GM21576 (cell line): ENCODE measurements around the gene NSA2.
"Not testable (repeated sequence)": the region's sequence is repeated elsewhere in the genome, so short reads cannot be mapped to it uniquely, and the experiment has no call there.

ENCODE experiments used
- ATAC-seq: cut with Tn5 transposase; IDR thresholded peaks from one replicate; pipeline ENCODE4 v1.9.1; 2021; ENCODE audit warnings: mild to moderate bottlenecking, moderate library complexity; ENCODE audit not compliant: unreplicated experiment

NSA2 gene

GRCh38 chr5:74766849-74767578, at the start of gene NSA2, which contains the start of gene GFM2:
Gene NSA2, plus strand, starts transcription at chr5:74767249. Its CDS starts 112 bp downstream, at chr5:74767361.
Gene GFM2, minus strand, starts transcription at chr5:74767117. Its CDS starts 3,375 bp downstream, at chr5:74763742.
- ATAC-seq: peak; percentile 87

- no peak for ATAC-seq
Observed at GRCh38 chr5:74717596-74717995, 49.5 kb upstream of the NSA2 start.

- ATAC-seq: no peak
Observed at GRCh38 chr5:74722271-74722670, 44.8 kb upstream of the NSA2 start.

GRCh38 chr5:74725331-74725730, 41.7 kb upstream of the NSA2 start:
- ATAC-seq: no peak

- ATAC-seq: no peak
Observed at GRCh38 chr5:74736759-74737158, 30.3 kb upstream of the NSA2 start.

- ATAC-seq: no peak
Observed at GRCh38 chr5:74738406-74738805, 28.6 kb upstream of the NSA2 start.

GRCh38 chr5:74748742-74749141, 18.3 kb upstream of the NSA2 start:
- ATAC-seq: not testable (repeated sequence)

- no peak for ATAC-seq
Observed at GRCh38 chr5:74761241-74761640, 5.8 kb upstream of the NSA2 start.

GRCh38 chr5:74762599-74762998, 4.5 kb upstream of the NSA2 start:
- ATAC-seq: no peak

- no peak for ATAC-seq
Observed at GRCh38 chr5:74763504-74763903, 3.5 kb upstream of the NSA2 start.

GRCh38 chr5:74765201-74765600, 1.8 kb upstream of the NSA2 start:
- ATAC-seq: no peak

GRCh38 chr5:74765929-74766328, 1.1 kb upstream of the NSA2 start:
- no peak for ATAC-seq

- peak; percentile 35 for ATAC-seq
Observed at GRCh38 chr5:74766418-74766848, 616 bp upstream of the NSA2 start.

- ATAC-seq: peak; percentile 26
Observed at GRCh38 chr5:74767579-74767913, 497 bp downstream of the NSA2 start.

GRCh38 chr5:74772359-74772758, 5.3 kb downstream of the NSA2 start:
- ATAC-seq: no peak

GRCh38 chr5:74778609-74779008, 11.6 kb downstream of the NSA2 start:
- ATAC-seq: no peak

- ATAC-seq: no peak
Observed at GRCh38 chr5:74786851-74787250, 19.8 kb downstream of the NSA2 start.

GRCh38 chr5:74787424-74787823, 20.4 kb downstream of the NSA2 start:
- no peak for ATAC-seq

GRCh38 chr5:74791669-74792068, 24.6 kb downstream of the NSA2 start:
- ATAC-seq: not testable (repeated sequence)

- ATAC-seq: no peak
Observed at GRCh38 chr5:74798977-74799911, 32.2 kb downstream of the NSA2 start.

- no peak for ATAC-seq
Observed at GRCh38 chr5:74801197-74801596, 34.1 kb downstream of the NSA2 start.

GRCh38 chr5:74801941-74802340, 34.9 kb downstream of the NSA2 start:
- ATAC-seq: no peak
